MM.1S (cell line): Measurements from ENCODE around the gene TTLL5.

ENCODE experiments used
- CTCF ChIP-seq: fragments of 300-600 bp; sonication (generic); IDR thresholded peaks from 2 replicates; pipeline ENCODE4 v1.5.1; 2016; ENCODE audit warnings: antibody characterized with exemption, low read length, mixed read lengths
- EZH2 ChIP-seq: fragments of 300-600 bp; sonication (generic); optimal IDR thresholded peaks from 2 replicates; pipeline ENCODE3; 2017; ENCODE audit warnings: low read depth, mild to moderate bottlenecking, antibody characterized with exemption, low read length, mixed read lengths
- EZH2phosphoT487 ChIP-seq: fragments of 300-600 bp; sonication (generic); IDR thresholded peaks from 2 replicates; pipeline ENCODE4 v1.6.1; 2018; ENCODE audit warnings: antibody characterized with exemption, low read length

- TF ChIP-seq CTCF (no peak), EZH2 (no peak), EZH2phosphoT487 (no peak)
Measured at GRCh38 chr14:75926431-75927115, 265.5 kb downstream of the TTLL5 start.
